ENCODE results near the gene CCDC117.
A peak's percentile ranks its signal among the peaks of the same experiment; 100 is the strongest.
"Not testable (repeated sequence)": the region's sequence is repeated elsewhere in the genome, so short reads cannot be mapped to it uniquely, and the experiment has no call there.

Gene CCDC117

GRCh38 chr22:28801845-28802594 is 29.5 kb downstream of the CCDC117 start:
- no peak for DNase-seq (ENCODE audit: low read depth)

DNA sequence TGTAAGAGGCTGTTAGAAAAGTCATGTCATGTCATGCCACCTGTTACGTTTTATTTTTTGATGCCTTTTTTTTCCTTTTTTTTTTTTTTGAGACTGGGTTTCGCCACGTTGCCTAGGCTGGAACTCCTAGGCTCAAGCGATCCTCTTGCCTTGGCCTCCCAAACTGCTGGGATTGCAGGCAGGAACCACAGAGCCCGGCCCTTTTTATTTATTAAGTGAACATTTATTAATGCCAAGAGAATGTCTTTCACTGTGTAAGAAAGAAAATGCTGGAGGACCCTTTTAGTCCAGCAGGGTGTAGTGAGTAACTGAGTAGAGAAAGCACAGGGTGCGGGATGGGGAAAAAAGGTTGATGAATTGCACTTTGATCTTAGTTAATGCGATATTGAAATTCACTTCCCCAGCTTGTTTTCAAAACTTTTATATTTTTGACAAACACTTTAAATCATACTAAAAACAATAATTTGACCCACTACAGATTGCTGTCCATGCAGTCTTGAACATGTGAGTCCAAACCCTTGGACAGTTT is 30.2 kb downstream of the CCDC117 start:
- no peak for DNase-seq (ENCODE audit: low read depth)

- not testable (repeated sequence) for DNase-seq (ENCODE audit: low read depth)
These were observed 32.9 kb downstream of the CCDC117 start for GRCh38 chr22:28805426-28805825.

DNA sequence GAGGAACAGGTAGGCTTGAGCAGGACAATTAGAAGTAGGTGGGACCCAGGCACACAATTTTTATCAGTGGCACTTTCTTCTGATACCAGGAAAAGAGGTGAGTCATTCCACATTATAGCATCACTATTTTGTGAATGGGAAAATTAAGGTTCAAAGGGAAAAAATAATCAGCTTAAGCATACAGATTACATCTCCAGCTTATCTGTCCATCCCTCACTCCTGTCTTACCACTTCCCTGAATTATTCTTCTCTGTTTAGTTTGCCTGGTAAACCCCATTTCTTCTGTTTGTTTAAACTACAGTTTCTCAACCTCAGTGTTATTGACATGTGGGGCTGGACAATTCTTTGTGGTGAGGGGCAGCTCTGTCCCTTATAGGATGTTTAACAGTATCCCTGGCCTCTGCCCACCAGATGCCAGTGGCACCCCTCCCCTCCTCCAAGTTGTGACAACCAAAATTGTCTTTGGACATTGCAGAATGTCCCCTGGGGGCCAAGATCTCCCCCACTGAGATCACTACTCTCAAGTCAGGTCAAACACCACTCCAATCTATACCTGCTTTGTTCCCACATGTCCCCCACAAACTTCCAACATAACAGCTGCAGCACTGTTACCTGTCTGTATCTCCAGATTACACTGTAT is 36.3 kb downstream of the CCDC117 start:
- DNase-seq (ENCODE audit: low read depth) = no peak

DNA sequence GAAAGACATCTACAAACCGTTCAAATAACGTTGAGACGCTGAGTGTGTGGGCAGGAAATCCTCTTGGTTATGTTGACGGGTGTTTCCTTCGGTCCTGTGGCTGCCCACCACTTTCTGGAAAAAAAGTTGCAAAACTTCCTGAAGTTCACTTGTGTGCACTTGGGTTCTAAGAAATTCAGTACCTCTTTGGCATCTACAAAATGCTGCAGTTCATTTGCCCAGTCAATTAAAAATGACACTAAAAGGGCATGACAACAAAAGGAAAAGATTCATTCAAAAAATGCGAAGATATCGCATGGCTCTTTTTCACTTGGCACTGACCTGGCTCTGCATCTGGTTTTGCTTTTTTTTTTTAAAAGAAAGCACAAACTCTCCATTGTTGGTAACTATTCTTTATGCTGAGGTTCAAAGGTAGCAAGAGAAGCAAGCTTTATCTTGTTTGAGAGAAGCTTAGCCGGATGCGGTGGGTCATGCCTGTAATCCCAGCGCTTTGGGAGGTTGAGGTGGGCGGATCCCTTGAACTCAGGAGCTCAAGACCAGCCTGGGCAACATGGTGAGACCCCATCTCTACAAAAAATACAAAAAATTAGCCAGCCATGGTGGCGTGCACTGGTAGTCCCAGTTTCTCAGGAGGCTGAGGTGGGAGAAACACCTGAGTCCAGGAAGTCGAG is 38.5 kb downstream of the CCDC117 start:
- DNase-seq (ENCODE audit: low read depth) = no peak

- DNase-seq (ENCODE audit: low read depth) = no peak
These were observed 40.0 kb downstream of the CCDC117 start for GRCh38 chr22:28812516-28812915.

DNA sequence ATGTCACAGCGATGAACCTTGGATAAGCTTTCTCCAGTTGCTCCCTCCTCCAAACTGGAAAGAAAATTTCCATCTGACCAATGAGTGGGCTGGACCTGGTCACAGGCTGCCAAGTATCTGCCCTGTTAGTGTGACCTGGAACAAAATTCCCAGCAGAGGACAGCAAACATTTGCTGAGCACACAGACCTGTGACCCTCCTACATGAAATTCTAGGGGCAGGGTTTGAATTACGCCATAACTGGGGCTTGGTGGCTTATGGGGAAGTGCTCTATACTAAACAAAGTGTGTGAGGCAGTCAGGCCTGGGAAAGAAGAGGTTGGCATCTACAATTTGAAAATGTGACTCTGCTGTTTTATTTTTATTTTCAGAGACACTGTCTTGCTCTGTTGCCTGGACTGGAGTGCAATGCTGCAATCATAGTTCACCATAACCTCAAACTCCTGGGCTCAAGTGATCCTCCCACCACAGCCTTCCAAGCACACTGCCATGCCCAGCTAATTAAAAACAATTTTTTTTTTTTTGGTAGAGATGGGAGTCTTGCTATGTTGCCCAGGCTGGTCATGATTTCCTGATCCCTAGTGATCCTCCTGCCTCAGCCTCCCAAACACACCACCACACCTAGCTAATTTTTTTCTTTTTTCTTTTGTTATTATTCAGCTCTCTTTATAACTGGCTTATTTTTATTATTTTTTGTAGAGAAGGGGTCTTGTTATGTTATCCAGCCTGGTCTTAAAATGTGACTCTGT is 41.5 kb downstream of the CCDC117 start:
- no peak for DNase-seq (ENCODE audit: low read depth)

DNA sequence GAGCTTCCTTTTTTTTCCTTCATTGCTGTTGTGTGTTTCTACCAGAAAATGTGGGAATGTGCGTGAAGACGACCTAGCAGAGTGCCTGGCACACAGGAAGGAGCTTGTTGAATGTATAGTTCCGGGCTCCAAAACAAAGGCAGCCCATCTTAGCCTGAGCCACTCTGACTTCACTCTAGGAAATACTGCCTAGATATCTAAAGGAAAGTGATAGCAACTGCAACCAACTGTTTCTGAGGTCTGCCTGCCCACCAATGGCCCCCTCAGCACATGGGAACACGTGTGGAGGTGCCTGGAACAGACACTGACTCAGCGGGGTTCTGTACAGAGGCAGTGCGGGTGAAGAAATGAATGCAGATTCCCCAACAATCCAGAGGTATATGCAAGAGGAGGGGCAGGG is 42.6 kb downstream of the CCDC117 start:
- DNase-seq (ENCODE audit: low read depth) = no peak

- DNase-seq (ENCODE audit: low read depth) = no peak
These were observed 43.2 kb downstream of the CCDC117 start for GRCh38 chr22:28815729-28816128.

- no peak for DNase-seq (ENCODE audit: low read depth)
These were observed 44.6 kb downstream of the CCDC117 start for GRCh38 chr22:28817064-28817463.

DNA sequence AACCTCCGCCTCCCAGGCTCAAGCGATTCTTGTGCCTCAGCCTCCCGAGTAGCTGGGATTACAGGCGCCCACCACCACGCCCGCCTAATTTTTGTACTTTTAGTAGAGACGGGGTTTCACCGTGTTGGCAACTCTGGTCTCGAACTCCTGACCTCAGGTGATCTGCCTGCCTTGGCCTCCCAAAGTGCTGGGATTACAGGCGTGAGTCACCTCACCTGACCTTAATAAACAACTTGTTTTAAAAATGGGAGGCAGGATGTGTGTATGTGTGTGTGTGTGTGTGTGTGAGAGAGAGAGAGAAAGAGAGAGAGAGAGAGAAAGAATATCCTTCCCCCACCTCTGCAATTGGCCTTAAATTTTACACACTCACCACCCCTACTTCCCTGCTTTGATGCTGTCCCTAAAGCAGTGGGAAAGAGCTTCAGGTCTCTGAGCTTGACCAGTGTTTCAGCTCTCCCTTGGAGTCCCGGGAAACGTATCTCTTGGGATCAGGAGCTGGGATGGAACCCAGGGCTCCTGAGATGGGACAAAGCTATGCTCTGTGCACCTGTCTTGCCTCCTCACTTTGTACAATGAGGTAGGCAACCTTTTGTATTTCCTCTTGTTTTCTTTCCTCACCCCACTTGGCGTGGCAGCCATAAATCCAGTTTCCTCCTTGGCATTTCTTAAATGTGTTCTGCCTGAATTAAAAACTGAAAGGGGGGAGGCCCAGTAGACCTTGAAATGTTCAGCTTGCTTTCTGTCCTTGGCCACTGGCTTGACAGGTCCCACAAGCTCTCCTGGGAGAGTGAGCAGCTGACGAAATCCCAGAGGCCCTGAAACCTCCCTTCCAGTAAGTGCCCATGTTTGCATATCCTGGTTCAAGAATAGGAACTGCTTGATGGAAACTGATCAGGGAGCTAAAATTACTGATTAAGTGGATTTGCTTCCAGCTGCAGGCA is 45.7 kb downstream of the CCDC117 start:
- DNase-seq (ENCODE audit: low read depth) = no peak

DNA sequence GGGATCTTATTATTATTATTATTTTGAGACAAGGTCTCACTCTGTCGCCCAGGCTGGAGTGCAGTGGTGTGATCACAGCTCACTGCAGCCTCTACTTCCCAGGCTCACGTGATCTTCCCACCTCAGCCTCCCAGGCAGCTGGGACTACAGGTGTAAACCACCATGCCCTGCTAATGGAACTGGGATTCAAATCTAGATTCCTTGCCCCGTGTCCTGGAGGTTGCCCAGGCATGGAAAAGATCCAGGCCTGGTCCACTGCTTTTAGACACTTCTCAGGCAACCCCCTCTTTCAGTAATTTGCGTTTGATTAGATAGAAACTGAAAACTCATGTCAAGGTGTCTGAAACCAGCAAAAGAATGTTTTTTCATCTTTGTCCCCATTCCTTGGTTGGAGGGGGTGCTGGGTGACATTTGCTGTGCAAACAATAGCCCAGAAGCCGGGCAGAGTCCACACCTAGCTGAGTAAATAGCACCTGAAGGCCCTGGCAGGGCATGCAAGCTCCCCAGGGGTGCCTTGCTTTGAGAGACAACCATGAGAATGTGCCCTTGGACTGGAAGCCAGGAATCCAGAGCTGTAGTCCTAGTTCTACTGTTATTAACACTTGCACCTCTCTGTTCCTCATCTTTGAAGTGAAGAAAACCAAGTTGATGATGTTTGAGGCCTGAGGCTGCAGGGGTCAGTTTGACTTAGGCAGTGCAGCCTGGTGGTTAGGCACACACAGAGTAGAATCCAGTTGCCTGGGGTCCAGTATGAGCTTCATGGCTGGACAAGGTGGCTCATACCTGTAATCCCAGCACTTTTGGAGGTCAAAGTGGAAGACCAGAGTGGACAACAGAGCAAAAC is 47.0 kb downstream of the CCDC117 start:
- DNase-seq (ENCODE audit: low read depth) = no peak

DNA sequence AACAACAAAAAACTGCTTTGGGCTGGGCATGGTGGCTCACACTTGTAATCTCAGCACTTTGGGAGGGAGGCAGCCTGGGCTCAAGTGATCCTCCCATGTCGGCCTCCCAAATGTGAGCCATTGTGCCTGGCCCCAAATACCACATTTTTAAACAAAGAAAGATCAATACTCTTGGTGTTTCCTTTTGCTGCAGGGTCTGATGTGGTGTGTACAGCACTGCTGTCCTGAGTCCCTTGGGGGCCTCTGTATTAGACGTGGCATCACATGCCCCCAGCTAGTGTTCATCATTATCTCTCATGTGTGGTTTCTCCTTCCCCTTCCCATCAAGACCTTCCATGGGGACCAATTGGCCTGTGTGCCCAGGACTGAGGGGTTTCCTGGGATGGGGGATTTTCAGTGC is 48.4 kb downstream of the CCDC117 start:
- DNase-seq (ENCODE audit: low read depth) = no peak

DNA sequence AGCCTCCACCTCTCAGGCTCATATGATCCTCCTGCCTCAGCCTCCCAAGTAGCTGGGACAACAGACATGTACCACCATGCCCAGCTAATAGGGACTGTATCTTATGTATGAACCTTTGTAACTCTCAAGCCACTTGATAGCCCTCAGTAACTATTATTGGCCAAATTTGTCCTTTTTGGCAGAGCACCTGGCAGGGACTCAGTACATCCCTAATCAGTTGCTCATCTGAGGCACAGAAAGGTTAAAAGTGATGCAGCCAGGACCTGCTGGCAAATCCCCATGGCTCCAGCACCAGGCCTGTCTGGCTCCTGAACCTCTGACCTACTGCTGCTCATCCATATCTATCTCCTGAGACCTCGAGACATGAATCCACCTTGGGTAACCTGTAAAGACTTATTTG is 49.0 kb downstream of the CCDC117 start:
- DNase-seq (ENCODE audit: low read depth) = no peak

DNA sequence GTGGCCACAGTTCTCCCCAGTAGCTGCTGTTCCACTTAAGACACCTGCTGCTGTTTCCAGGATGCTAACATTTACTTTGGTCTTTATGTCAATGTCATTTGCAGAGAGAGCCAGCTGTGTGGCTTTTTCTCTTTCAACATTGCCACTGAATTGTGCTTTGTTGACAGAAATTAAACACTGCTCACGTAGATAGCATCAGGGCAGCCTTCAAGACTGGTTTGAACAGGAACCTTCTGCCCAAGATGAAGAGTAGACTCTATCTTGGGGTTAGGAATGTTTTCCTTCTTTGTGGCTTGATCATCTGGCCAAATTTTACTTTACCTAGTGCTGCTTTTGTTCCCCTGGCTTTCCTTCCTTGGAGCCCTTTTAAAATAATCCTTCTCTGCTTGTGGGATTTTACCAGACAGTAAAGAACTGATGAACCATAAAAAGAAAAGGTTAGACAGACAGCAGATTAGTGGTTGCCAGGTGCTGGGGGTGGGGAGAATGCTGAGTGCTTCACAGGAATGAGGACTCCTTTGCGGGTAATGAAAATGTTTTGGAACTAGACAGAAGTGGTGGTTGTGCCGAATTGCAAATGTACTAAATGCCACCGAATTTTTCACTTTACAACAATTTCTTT is 50.5 kb downstream of the CCDC117 start:
- DNase-seq (ENCODE audit: low read depth) = no peak

DNA sequence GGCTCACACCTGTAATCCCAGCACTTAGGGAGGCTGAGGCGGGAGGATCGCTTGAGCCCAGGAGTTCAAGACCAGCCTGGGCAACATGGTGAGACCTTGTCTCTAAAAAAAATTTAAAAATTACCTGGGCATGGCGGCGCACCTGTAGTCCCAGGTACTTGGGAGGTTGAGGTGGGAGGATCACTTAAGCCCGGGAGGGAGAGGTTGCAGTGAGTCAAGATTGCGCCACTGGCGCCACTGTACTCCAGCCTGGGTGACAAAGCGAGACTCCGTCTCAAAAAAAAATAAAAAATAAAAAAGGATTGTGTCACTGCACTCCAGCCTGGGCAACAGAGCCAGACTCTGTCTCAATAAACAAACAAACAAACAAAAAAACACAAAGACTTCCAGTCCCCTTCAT is 52.0 kb downstream of the CCDC117 start:
- DNase-seq (ENCODE audit: low read depth) = not testable (repeated sequence)

DNA sequence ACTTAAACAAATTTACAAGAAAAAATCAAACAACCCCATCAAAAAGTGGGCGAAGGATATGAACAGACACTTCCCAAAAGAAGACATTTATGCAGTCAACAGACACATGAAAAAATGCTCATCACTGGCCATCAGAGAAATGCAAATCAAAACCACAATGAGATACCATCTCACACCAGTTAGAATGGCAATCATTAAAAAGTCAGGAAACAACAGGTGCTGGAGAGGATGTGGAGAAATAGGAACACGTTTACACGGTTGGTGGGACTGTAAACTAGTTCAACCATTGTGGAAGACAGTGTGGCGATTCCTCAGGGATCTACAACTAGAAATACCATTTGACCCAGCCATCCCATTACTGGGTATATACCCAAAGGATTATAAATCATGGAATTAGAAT is 53.9 kb downstream of the CCDC117 start:
- DNase-seq (ENCODE audit: low read depth) = not testable (repeated sequence)

- no peak for DNase-seq (ENCODE audit: low read depth)
These were observed 54.4 kb downstream of the CCDC117 start for GRCh38 chr22:28826921-28827320.

DNA sequence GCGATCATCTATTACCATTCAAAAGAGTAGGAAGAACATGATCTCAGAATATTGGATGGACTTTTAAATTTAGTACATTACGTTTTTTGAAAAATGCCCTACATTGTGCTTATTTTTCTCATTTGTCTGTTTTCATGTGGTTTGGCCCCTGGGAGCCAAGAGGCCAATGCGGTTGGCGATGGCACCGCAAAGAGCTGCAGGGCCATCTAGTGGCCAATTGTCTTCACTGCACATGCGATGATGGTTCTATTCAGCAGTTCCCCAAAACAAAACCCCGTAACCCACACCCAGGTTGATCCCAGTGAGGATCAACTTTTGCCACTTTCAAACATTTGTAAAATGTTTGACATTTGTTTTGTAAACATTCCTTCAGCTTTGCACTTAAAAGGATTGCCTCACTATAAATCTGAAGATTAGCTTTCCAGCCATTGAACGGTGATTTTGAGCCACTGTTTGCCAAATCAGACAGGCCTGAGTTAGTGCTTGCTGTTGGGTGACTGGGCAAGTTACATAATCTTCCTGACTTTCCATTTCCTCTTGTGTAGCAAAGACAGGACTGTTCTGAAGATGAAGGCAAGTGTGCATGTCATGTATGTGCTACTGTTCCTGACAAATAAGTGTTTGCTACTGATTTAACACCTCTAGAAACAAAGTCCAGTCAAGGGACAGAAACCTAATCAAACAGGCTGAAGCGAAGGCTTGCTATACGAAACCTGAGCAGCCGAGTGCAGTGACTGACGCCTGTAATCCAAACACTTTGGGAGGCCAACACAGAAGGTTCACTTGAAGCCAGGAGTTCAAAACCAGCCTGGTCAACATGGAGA is 57.1 kb downstream of the CCDC117 start:
- DNase-seq (ENCODE audit: low read depth) = peak; percentile 36
